AG10803 (cell line): ENCODE data around the gene BPIFB3.

ENCODE experiments used
- DNase-seq: peaks from one replicate; pipeline ENCODE4 v3.0.0; 2010; ENCODE audit warnings: low read depth
- H3K4me3 ChIP-seq: 2 replicates; pipeline ENCODE4 v1.5.1; 2011; ENCODE audit warnings: mild to moderate bottlenecking, low read length, control low read depth
- CTCF ChIP-seq: conservative IDR thresholded peaks from 2 replicates; pipeline ENCODE4 v1.5.1; 2011; ENCODE audit warnings: mild to moderate bottlenecking, low read length, control low read depth, inconsistent platforms

BPIFB3 gene

DNA sequence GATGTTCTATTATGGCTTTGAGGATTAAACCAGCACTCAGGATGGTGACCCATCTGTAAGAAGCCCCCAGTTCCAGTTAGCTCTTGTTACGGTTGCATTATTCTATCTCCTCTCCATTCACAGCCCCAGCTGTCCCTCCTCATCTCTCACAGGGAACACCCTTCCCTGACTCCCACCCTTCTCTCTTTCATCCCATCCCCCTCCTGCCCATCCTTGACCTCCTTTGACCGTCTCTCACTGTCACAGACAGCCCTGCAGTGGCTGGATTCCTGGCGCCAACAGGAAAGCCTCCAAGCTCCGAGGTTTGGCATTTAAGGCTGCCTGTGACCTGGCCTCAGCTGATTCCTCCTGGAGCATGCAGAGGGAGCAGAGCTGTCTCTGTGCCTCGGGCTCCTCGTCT lies 21.6 kb downstream of the BPIFB3 start:
- DNase-seq: no peak
- H3K4me3 ChIP-seq: no peak overlapping the region
- TF ChIP-seq CTCF: no peak

GRCh38 chr20:33076662-33077372 lies 23.1 kb downstream of the BPIFB3 start:
- H3K4me3 ChIP-seq: no peak overlapping the region
- peak; percentile 29 for TF ChIP-seq CTCF
- DNase-seq: no peak

GRCh38 chr20:33079259-33079658 lies 25.6 kb downstream of the BPIFB3 start, which contains the start of gene BPIFB4:
Gene BPIFB4 (plus strand): TSS chr20:33079643. CDS start chr20:33081527, 1,884 bp downstream.
- DNase-seq: peak; percentile 81

GRCh38 chr20:33081411-33082154 lies 27.9 kb downstream of the BPIFB3 start:
- no peak for TF ChIP-seq CTCF
- DNase-seq: no peak
- no peak overlapping the region for H3K4me3 ChIP-seq

More at GRCh38 chr20:33079259-33079658, 25.6 kb downstream of the BPIFB3 start, which contains the start of gene BPIFB4:
- H3K4me3 ChIP-seq: no peak within 1 kb of the TSS
- no peak for TF ChIP-seq CTCF

DNA sequence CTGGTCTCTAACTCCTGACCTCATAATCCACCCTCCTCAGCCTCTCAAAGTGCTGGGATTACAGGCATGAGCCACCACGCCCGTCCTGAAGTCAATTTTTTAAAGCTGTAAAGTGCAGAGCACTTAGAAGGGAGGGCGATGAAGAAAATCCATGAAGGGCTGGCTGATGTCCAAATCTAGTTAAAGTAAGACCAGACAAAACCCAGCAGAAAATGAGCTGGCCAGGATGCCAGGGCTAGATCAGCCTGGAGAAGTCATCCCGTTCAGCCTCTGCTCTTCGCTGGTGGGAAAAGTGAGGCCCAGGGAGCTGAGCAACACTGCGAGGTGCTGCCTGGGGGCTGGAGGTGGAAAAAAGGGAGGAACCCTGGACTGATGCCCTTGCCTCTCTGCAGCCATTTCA lies 28.8 kb downstream of the BPIFB3 start:
- DNase-seq: no peak
- no peak for TF ChIP-seq CTCF

DNA sequence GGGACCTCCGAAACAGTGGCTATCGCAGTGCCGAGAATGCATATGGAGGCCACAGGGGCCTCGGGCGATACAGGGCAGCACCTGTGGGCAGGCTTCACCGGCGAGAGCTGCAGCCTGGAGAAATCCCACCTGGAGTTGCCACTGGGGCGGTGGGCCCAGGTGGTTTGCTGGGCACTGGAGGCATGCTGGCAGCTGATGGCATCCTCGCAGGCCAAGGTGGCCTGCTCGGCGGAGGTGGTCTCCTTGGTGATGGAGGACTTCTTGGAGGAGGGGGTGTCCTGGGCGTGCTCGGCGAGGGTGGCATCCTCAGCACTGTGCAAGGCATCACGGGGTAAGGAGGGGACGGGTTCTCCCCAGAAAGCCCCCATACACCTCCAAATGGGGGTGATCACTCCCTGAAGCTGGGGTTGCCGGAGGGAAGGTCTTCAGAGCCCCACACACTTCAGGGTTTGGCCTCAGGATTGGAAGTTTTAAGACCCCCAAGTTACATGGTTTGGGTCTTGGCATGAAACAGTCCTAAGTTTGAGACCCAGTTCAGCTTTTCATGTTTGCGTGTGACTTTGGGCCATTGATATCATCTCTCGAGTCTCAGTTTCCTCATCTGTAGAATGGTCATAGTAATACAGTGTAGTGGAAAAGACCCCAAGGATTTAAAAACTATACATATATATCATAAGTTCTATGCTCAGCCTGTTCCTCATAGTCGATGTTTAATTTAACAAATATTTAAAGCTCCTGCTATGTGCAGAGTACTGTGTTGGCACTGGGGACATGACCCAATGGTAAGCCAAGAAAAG lies 30.0 kb downstream of the BPIFB3 start:
- no peak overlapping the region for H3K4me3 ChIP-seq
- no peak for TF ChIP-seq CTCF
- DNase-seq: no peak

More for the DNA sequence above, 28.8 kb downstream of the BPIFB3 start:
- H3K4me3 ChIP-seq: no peak overlapping the region
